IPS DF 19.7 (cell line): Measurements from ENCODE around the gene OR56B4.
"Not testable (repeated sequence)": the region's sequence is repeated elsewhere in the genome, so short reads cannot be mapped to it uniquely, and the experiment has no call there.

Experiments
- DNase-seq: peaks from one replicate; pipeline ENCODE4 v3.0.0-alpha.2; 2013; ENCODE audit warnings: low read depth, low spot score

Gene OR56B4

GRCh38 chr11:6143737-6144136, 36.3 kb downstream of the OR56B4 start:
- not testable (repeated sequence) for DNase-seq

GRCh38 chr11:6151117-6151516, 43.6 kb downstream of the OR56B4 start:
- DNase-seq: no peak

GRCh38 chr11:6152126-6152525, 44.6 kb downstream of the OR56B4 start:
- no peak for DNase-seq

- no peak for DNase-seq
These were observed 49.3 kb downstream of the OR56B4 start for GRCh38 chr11:6156628-6157359.
